ENCODE measurements around the gene HAPLN1. TPM values are rescaled to one million over a fixed set of nuclear protein-coding genes. Genes with fewer than 3 reads are reported as not detected.

The HAPLN1 gene
- total and polyA plus RNA-seq, 2 of the 8 experiments (the other 6 are each of a cell fraction or from before 2014, with no cell fraction given) = 0.56 to 2.1 TPM

DNA sequence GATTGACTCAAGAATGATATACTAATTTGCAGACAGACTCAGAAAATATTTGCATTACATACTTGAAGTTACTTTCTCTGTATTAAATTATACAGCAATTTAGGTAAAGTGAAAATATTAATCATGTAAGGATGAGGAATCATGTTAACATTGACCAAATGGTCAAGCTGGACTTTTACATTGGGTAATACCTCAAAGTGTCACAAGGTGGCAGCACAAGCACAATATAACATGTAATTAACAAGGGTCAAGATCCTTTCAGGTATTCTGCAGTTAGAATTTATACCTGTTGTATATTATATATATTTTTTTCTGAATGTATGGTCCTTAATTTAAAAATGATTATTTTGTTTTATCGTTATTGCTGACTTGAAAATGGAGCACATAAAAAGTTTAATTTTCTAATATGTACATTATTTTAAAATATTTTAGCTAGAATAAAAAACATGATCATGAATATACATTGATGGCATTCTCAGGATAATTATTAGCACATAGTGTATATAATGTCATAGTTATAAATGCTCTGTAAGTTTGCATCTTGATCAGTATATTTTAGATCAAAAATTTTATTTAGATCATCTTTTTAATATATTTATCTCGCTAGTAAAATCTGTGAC is 8.6 kb downstream of the HAPLN1 start (continued):
- TF ChIP-seq, protein P1, sequence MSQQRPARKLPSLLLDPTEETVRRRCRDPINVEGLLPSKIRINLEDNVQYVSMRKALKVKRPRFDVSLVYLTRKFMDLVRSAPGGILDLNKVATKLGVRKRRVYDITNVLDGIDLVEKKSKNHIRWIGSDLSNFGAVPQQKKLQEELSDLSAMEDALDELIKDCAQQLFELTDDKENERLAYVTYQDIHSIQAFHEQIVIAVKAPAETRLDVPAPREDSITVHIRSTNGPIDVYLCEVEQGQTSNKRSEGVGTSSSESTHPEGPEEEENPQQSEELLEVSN (IDR thresholded peaks at IDR 0.05) = no peak
- no peak for TF ChIP-seq EZH2 (IDR thresholded peaks at IDR 0.05; ENCODE audit: low read depth, low read length, severe bottlenecking)
